PC-3 (cell line): ENCODE measurements around the gene PSMC1. TPM values are rescaled to one million over a fixed set of nuclear protein-coding genes. Genes with fewer than 3 reads are reported as not detected.
"Not testable (repeated sequence)": the region's sequence is repeated elsewhere in the genome, so short reads cannot be mapped to it uniquely, and the experiment has no call there.

ENCODE experiments used
- ATAC-seq: fragments of 200-7000 bp; cut with Tn5 transposase; 2 replicates; pipeline ENCODE4 v1.9.1; 2020; ENCODE audit warnings: mild to moderate bottlenecking, moderate library complexity
- BruUV-seq: library from RNA; stranded (reverse); fragments of 400-500 nt; replicated peaks from 2 replicates; lab custom pipeline; 2021; lab: Mats Ljungman, UMichigan
- CTCF ChIA-PET: fragments of 300-600 bp; sonication (Branson Sonifier 250); formaldehyde crosslinking; loops from one replicate; lab custom pipeline; 2022; ENCODE audit warnings: antibody characterized with exemption; lab: Charles Lee
- POLR2A ChIA-PET: fragments of 300-600 bp; sonication (Branson Sonifier 250); formaldehyde crosslinking; loops from one replicate; lab custom pipeline; 2022; ENCODE audit warnings: antibody characterized with exemption; ENCODE audit not compliant: unreplicated experiment; lab: Charles Lee
- DNase-seq: peaks from one replicate; pipeline ENCODE4 v3.0.0-alpha.2; 2015
- H2AFZ ChIP-seq: fragments of 300-600 bp; sonication (generic); 2 replicates; pipeline ENCODE4 v1.6.0; 2016; ENCODE audit warnings: antibody characterized with exemption, low read length
- H3F3A ChIP-seq: fragments of 300-600 bp; sonication (generic); one replicate; pipeline ENCODE4 v1.6.0; 2017; ENCODE audit warnings: antibody characterized with exemption, low read length, control low read depth, mild to moderate bottlenecking; ENCODE audit not compliant: unreplicated experiment
- H3K27ac ChIP-seq: fragments of 300-600 bp; sonication (generic); 2 replicates; pipeline ENCODE4 v1.5.1; 2016; ENCODE audit warnings: mild to moderate bottlenecking, low read length
- H3K27me3 ChIP-seq: fragments of 300-600 bp; sonication (generic); 2 replicates; pipeline ENCODE4 v1.6.1; 2016; ENCODE audit warnings: low read length, mixed read lengths
- H3K36me3 ChIP-seq: fragments of 300-600 bp; sonication (generic); 2 replicates; pipeline ENCODE4 v1.6.1; 2016; ENCODE audit warnings: low read depth, mixed run types, low read length, mixed read lengths
- H3K4me1 ChIP-seq: fragments of 300-600 bp; sonication (generic); 2 replicates; pipeline ENCODE4 v1.5.1; 2016; ENCODE audit warnings: low read length; ENCODE audit not compliant: insufficient read depth
- H3K4me2 ChIP-seq: fragments of 300-600 bp; sonication (generic); 2 replicates; pipeline ENCODE4 v1.6.0; 2016; ENCODE audit warnings: low read length
- H3K4me3 ChIP-seq: fragments of 300-600 bp; sonication (generic); 2 replicates; pipeline ENCODE4 v1.5.1; 2016; ENCODE audit warnings: mild to moderate bottlenecking, low read length, mixed read lengths
- H3K79me2 ChIP-seq: fragments of 300-600 bp; sonication (generic); 2 replicates; pipeline ENCODE4 v1.6.1; 2017; ENCODE audit warnings: low read length, mixed read lengths
- H3K9ac ChIP-seq: fragments of 300-600 bp; sonication (generic); 2 replicates; pipeline ENCODE4 v1.6.0; 2016; ENCODE audit warnings: mild to moderate bottlenecking, low read length
- H3K9me2 ChIP-seq: fragments of 300-600 bp; sonication (generic); replicated peaks from 2 replicates; pipeline ENCODE4 v1.6.1; 2016; ENCODE audit warnings: mixed run types, low read length, mixed read lengths
- H3K9me3 ChIP-seq: fragments of 300-600 bp; sonication (generic); 2 replicates; pipeline ENCODE4 v1.6.1; 2016; ENCODE audit warnings: low read length, mixed read lengths
- H4K20me1 ChIP-seq: fragments of 300-600 bp; sonication (generic); 2 replicates; pipeline ENCODE4 v1.6.1; 2016; ENCODE audit warnings: low read length, mixed read lengths
- CTCF ChIP-seq: fragments of 300-600 bp; sonication (generic); conservative IDR thresholded peaks from 2 replicates; pipeline ENCODE4 v1.5.1; 2017; ENCODE audit warnings: antibody characterized with exemption, low read depth, mild to moderate bottlenecking, low read length
- EZH2 ChIP-seq: fragments of 300-600 bp; sonication (generic); IDR thresholded peaks from one replicate; pipeline ENCODE4 v1.6.1; 2017; ENCODE audit warnings: antibody characterized with exemption, mild to moderate bottlenecking, low read length; ENCODE audit not compliant: unreplicated experiment
- EZH2phosphoT487 ChIP-seq: fragments of 300-600 bp; sonication (generic); IDR thresholded peaks from 2 replicates; pipeline ENCODE4 v1.6.1; 2018; ENCODE audit warnings: mild to moderate bottlenecking, antibody characterized with exemption, low read length, borderline replicate concordance
- intact Hi-C: fragments of 100-400 bp; cut with micrococcal nuclease; formaldehyde crosslinking; loops from 2 replicates; pipeline ENCODE4 v1.9.0; 2023
- total RNA-seq: library from RNA; depleted of rRNA; stranded (reverse); fragments of >200 nt; gene quantifications from 2 replicates; pipeline ENCODE4 v1.2.3, GENCODE V29; 2014

The PSMC1 gene
- total RNA-seq, 1 experiment from 2014 or later, result 208 TPM

DNA sequence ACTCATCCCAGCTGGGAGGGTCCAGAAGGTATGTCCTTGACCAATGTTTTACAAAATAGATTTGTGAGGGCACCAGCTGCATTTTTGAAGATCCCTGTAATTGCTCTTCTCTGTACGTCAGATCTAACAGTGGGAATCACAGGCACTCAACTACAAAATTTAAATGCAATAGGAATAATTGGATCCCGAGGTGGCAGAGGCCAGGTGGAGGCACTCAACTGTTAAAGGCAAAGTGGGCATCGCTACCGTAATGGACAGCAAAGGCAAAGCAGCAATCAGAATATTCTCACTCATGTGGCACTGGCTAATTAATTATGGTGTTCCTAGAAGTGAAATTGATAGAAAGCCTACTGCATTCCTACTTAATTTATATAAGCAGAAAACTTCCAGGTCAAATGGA is 27.9 kb upstream of the PSMC1 start:
- BruUV-seq, result no TSS peak
- H3K27me3 ChIP-seq, result peaks cover 4% of the 10 kb centered on the region; the same call in 1 of the 2 replicates
- H3K9me3 ChIP-seq, result no peaks in the 10 kb centered on the region
- no peak overlapping the region for H3K4me2 ChIP-seq
- TF ChIP-seq EZH2phosphoT487 (no peak), EZH2 (no peak), CTCF (no peak)
- intact Hi-C loops, result no loop called here
- H3K79me2 ChIP-seq, result no peaks in the 10 kb centered on the region
- POLR2A ChIA-PET, result no interaction called here
- CTCF ChIA-PET, result no interaction called here
- no peaks in the 10 kb centered on the region for H3K9me2 ChIP-seq
- H3K9ac ChIP-seq, result no peak overlapping the region
- no peak overlapping the region for H3K27ac ChIP-seq
- no peaks in the 10 kb centered on the region for H3K36me3 ChIP-seq
- no peak overlapping the region for H3K4me3 ChIP-seq
- ATAC-seq (no peak), DNase-seq (no peak)
- no peaks in the 10 kb centered on the region for H3K4me1 ChIP-seq
- H4K20me1 ChIP-seq, result no peaks in the 10 kb centered on the region
- no peak overlapping the region for H2AFZ ChIP-seq
- H3F3A ChIP-seq, result no peaks in the 10 kb centered on the region

DNA sequence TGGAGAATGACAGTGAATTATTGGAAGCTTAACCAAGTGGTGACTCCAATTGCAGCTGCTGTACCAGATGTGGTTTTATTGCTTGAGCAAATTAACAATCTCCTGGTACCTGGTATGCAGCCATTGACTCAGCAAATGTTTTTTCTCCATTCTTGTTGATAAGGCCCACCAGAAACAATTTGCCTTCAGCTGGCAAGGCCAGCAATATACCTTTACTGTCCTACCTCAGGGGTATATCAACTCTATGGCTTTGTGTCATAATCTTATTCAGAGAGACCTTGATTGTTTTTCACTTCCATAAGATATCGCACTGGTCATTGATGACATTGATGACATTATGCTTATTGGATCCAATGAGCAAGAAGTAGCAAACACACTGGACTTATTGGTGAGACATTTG is 26.4 kb upstream of the PSMC1 start:
- H3K4me2 ChIP-seq, H4K20me1 ChIP-seq, H3K9me2 ChIP-seq, H3K9ac ChIP-seq, H3K36me3 ChIP-seq, DNase-seq, ATAC-seq, CTCF ChIA-PET, H2AFZ ChIP-seq, BruUV-seq, H3F3A ChIP-seq, POLR2A ChIA-PET, H3K27ac ChIP-seq, H3K79me2 ChIP-seq, H3K9me3 ChIP-seq, H3K4me3 ChIP-seq, H3K4me1 ChIP-seq, H3K27me3 ChIP-seq, intact Hi-C loops: not testable (repeated sequence)

GRCh38 chr14:90235179-90235976 is 21.0 kb upstream of the PSMC1 start:
- H3K79me2 ChIP-seq, result no peaks in the 10 kb centered on the region
- H3K9me3 ChIP-seq, result 0 out of 2 replicates have a peak, but pooled peaks cover 16% of the 10 kb centered on the region
- no peak overlapping the region for H3K9ac ChIP-seq
- TF ChIP-seq CTCF, result peak; percentile 88
- no peak for TF ChIP-seq EZH2phosphoT487
- H3K27ac ChIP-seq, result no peak overlapping the region
- POLR2A ChIA-PET, result interaction anchor here (0.5 kb wide), 1 partner anchor 22 kb away, joined by 4 read pairs; no protein-coding TSS in a partner anchor
- H3K4me2 ChIP-seq, result peak overlapping the region; percentile 51
- peak; percentile 83 for DNase-seq
- CTCF ChIA-PET, result interaction anchor here (0.5 to 1.5 kb wide), 4 partner anchors 56 to 263 kb away, joined by 3 to 7 read pairs (median 4); no protein-coding TSS in a partner anchor
- BruUV-seq, result no TSS peak
- no peaks in the 10 kb centered on the region; the same call in 1 of the 2 replicates for H3K36me3 ChIP-seq
- H3K4me3 ChIP-seq, result no peak overlapping the region
- H3K27me3 ChIP-seq, result no peaks in the 10 kb centered on the region
- H4K20me1 ChIP-seq, result no peaks in the 10 kb centered on the region
- peak; percentile 94 for ATAC-seq
- intact Hi-C loops, result loop anchor here (1.0 to 2.0 kb wide), 4 partner anchors 121 to 296 kb away; no protein-coding TSS in a partner anchor
- H2AFZ ChIP-seq, result peak overlapping the region; percentile 58
- no peaks in the 10 kb centered on the region for H3K9me2 ChIP-seq
- H3K4me1 ChIP-seq, result no peaks in the 10 kb centered on the region; the same call in 1 of the 2 replicates
- H3F3A ChIP-seq, result no peaks in the 10 kb centered on the region
